IMR-90 (cell line): ENCODE results near the gene ZNF302. TPM values are rescaled to one million over a fixed set of nuclear protein-coding genes. Genes with fewer than 3 reads are reported as not detected.

Source experiments
- ATAC-seq: fragments of 200-7000 bp; cut with Tn5 transposase; 2 replicates; pipeline ENCODE4 v1.9.1; 2020; ENCODE audit warnings: low read depth, mild to moderate bottlenecking, moderate library complexity
- BruUV-seq: library from RNA; stranded (reverse); fragments of 400-500 nt; replicated peaks from 2 replicates; lab custom pipeline; 2021; lab: Mats Ljungman, UMichigan
- CTCF ChIA-PET: fragments of 300-600 bp; formaldehyde crosslinking; extraction: SDS; loops from one replicate; lab custom pipeline; 2021; ENCODE audit warnings: antibody characterized with exemption; lab: Yijun Ruan, JAX
- POLR2A ChIA-PET: fragments of 300-600 bp; sonication (Branson Sonifier 250); formaldehyde crosslinking; loops from one replicate; lab custom pipeline; 2022; ENCODE audit warnings: antibody characterized with exemption; ENCODE audit not compliant: unreplicated experiment; lab: Charles Lee
- DNase-seq: peaks from one replicate; pipeline ENCODE4 v3.0.0; 2013
- H2AFZ ChIP-seq: replicated peaks from 2 replicates; pipeline ENCODE3; 2013; ENCODE audit warnings: low read length, mild to moderate bottlenecking; ENCODE audit not compliant: poor library complexity
- H2AK5ac ChIP-seq: 2 replicates; pipeline ENCODE4 v1.6.1; 2013; ENCODE audit warnings: low read depth, low read length, inconsistent platforms
- H2AK9ac ChIP-seq: replicated peaks from 2 replicates; pipeline ENCODE3; 2013; ENCODE audit warnings: mild to moderate bottlenecking, low read depth, low read length, moderate library complexity; ENCODE audit not compliant: poor library complexity
- H2BK120ac ChIP-seq: 2 replicates; pipeline ENCODE4 v1.6.1; 2013; ENCODE audit warnings: low read depth, low read length, inconsistent platforms
- H2BK15ac ChIP-seq: 3 replicates; pipeline ENCODE4 v1.6.1; 2013; ENCODE audit warnings: low read depth, low read length, inconsistent platforms
- H2BK20ac ChIP-seq: 2 replicates; pipeline ENCODE4 v1.6.1; 2013; ENCODE audit warnings: low read depth, mild to moderate bottlenecking, inconsistent platforms, low read length, moderate library complexity
- H2BK5ac ChIP-seq: 2 replicates; pipeline ENCODE4 v1.6.1; 2013; ENCODE audit warnings: mild to moderate bottlenecking, low read depth, low read length, inconsistent platforms; ENCODE audit not compliant: poor library complexity, severe bottlenecking
- H3K14ac ChIP-seq: replicated peaks from 2 replicates; pipeline ENCODE4 v1.6.1; 2013; ENCODE audit warnings: low read depth, low read length, inconsistent platforms
- H3K18ac ChIP-seq: 2 replicates; pipeline ENCODE4 v1.6.1; 2013; ENCODE audit warnings: low read depth, low read length, control low read depth
- H3K23ac ChIP-seq: 2 replicates; pipeline ENCODE4 v1.6.1; 2013; ENCODE audit warnings: low read depth, low read length, inconsistent platforms
- H3K27ac ChIP-seq: 2 replicates; pipeline ENCODE4 v1.5.1; 2013; ENCODE audit warnings: mild to moderate bottlenecking, control low read depth, low read length; ENCODE audit not compliant: insufficient read depth
- H3K27me3 ChIP-seq: 2 replicates; pipeline ENCODE4 v1.6.1; 2013; ENCODE audit warnings: low read length; ENCODE audit not compliant: control insufficient read depth, insufficient read depth
- H3K36me3 ChIP-seq: 2 replicates; pipeline ENCODE4 v1.6.1; 2013; ENCODE audit warnings: low read length, mixed read lengths; ENCODE audit not compliant: control insufficient read depth, insufficient read depth
- H3K4ac ChIP-seq: 2 replicates; pipeline ENCODE4 v1.6.1; 2013; ENCODE audit warnings: low read depth, low read length, inconsistent platforms
- H3K4me1 ChIP-seq: 2 replicates; pipeline ENCODE4 v1.6.1; 2013; ENCODE audit warnings: low read length, mixed read lengths; ENCODE audit not compliant: control insufficient read depth, insufficient read depth
- H3K4me2 ChIP-seq: 2 replicates; pipeline ENCODE4 v1.6.1; 2013; ENCODE audit warnings: low read depth, mild to moderate bottlenecking, control low read depth, low read length, moderate library complexity
- H3K4me3 ChIP-seq: 2 replicates; pipeline ENCODE4 v1.5.1; 2013; ENCODE audit warnings: low read depth, mild to moderate bottlenecking, control low read depth, low read length, moderate library complexity; ENCODE audit not compliant: insufficient read depth
- H3K56ac ChIP-seq: 2 replicates; pipeline ENCODE4 v1.6.1; 2013; ENCODE audit warnings: low read length, inconsistent platforms; ENCODE audit not compliant: insufficient read depth; ENCODE audit errors: extremely low read depth
- H3K79me1 ChIP-seq, 2 experiments: 2 replicates each; pipeline ENCODE4 v1.6.1; 2013; ENCODE audit warnings: low read length in 2 of 2, inconsistent platforms in 1 of 2, low read depth in 1 of 2
- H3K9ac ChIP-seq: 2 replicates; pipeline ENCODE4 v1.6.1; 2013; ENCODE audit warnings: low read depth, low read length, control low read depth
- H3K9me1 ChIP-seq: 2 replicates; pipeline ENCODE4 v1.6.1; 2013; ENCODE audit warnings: low read length, inconsistent platforms; ENCODE audit not compliant: insufficient read depth
- H3K9me3 ChIP-seq: 2 replicates; pipeline ENCODE4 v1.6.1; 2013; ENCODE audit warnings: low read length; ENCODE audit not compliant: control insufficient read depth, insufficient read depth
- H4K20me1 ChIP-seq: 2 replicates; pipeline ENCODE4 v1.6.1; 2013; ENCODE audit warnings: low read length, inconsistent platforms; ENCODE audit not compliant: insufficient read depth
- H4K5ac ChIP-seq: 2 replicates; pipeline ENCODE4 v1.6.1; 2013; ENCODE audit warnings: mild to moderate bottlenecking, low read depth, low read length, control low read depth
- H4K8ac ChIP-seq, 2 experiments: 2 replicates each; pipeline ENCODE4 v1.6.1; 2013; ENCODE audit warnings: low read depth in 2 of 2, low read length in 2 of 2, control low read depth in 1 of 2, inconsistent platforms in 1 of 2
- H4K91ac ChIP-seq: 2 replicates; pipeline ENCODE4 v1.6.1; 2013; ENCODE audit warnings: low read depth, low read length, inconsistent platforms; ENCODE audit not compliant: insufficient read depth
- CEBPB ChIP-seq: IDR thresholded peaks from 2 replicates; pipeline ENCODE4 v1.6.1; 2012; ENCODE audit warnings: low read depth, low read length, improper control_type of control experiment
- CHD1 ChIP-seq: IDR thresholded peaks from 2 replicates; pipeline ENCODE4 v1.6.1; 2012; ENCODE audit warnings: low read depth, low read length, improper control_type of control experiment
- ELK1 ChIP-seq: fragments of 150-350 bp; IDR thresholded peaks from 2 replicates; pipeline ENCODE4 v1.6.1; 2016; ENCODE audit warnings: low read depth, mild to moderate bottlenecking, low read length, moderate library complexity, borderline replicate concordance
- FOS ChIP-seq: fragments of 150-350 bp; IDR thresholded peaks from 2 replicates; pipeline ENCODE4 v1.6.1; 2016; ENCODE audit warnings: low read depth, low read length
- MAZ ChIP-seq: IDR thresholded peaks from 2 replicates; pipeline ENCODE4 v1.6.1; 2012; ENCODE audit warnings: low read depth, mild to moderate bottlenecking, low read length, improper control_type of control experiment, moderate library complexity, borderline replicate concordance
- MXI1 ChIP-seq: IDR thresholded peaks from 2 replicates; pipeline ENCODE4 v1.6.1; 2012; ENCODE audit warnings: low read depth, mild to moderate bottlenecking, low read length, moderate library complexity, borderline replicate concordance
- POLR2A ChIP-seq: IDR thresholded peaks from 2 replicates; pipeline ENCODE4 v1.6.1; 2012; ENCODE audit warnings: mild to moderate bottlenecking, low read depth, low read length
- RAD21 ChIP-seq: IDR thresholded peaks from 2 replicates; pipeline ENCODE4 v1.6.1; 2012; ENCODE audit warnings: low read length, improper control_type of control experiment
- RCOR1 ChIP-seq: IDR thresholded peaks from 2 replicates; pipeline ENCODE4 v1.6.1; 2012; ENCODE audit warnings: mild to moderate bottlenecking, low read length, improper control_type of control experiment; ENCODE audit not compliant: insufficient replicate concordance
- SMC3 ChIP-seq: fragments of 150-350 bp; IDR thresholded peaks from 2 replicates; pipeline ENCODE4 v1.6.1; 2016; ENCODE audit warnings: low read depth, mild to moderate bottlenecking, antibody characterized with exemption, low read length, moderate library complexity
- WGBS, 2 experiments: methylation state at CpG; one replicate each; pipeline versions ENCODE4 v1.1.5 to v1.1.7; 2013; ENCODE audit warnings: missing lambda C conversion rate in 2 of 2; ENCODE audit not compliant: insufficient read length in 1 of 2; ENCODE audit errors: extremely low coverage in 2 of 2; 5-methylcytosine and 5-hydroxymethylcytosine counted together
- dilution Hi-C: fragments of 300-500 bp; cut with HindIII; formaldehyde crosslinking; loops from one replicate; pipeline ENCODE4 v1.14.3; 2018; ENCODE audit warnings: low sequenced_read_pairs; ENCODE audit not compliant: unreplicated experiment
- in situ Hi-C: fragments of 300-500 bp; cut with MboI; formaldehyde crosslinking; loops from 3 replicates; pipeline ENCODE4 v1.14.3; 2019; ENCODE audit warnings: low sequenced_read_pairs, inconsistent platforms, mixed read lengths
- intact Hi-C: fragments of 100-400 bp; cut with micrococcal nuclease; formaldehyde crosslinking; loops from 2 replicates; pipeline ENCODE4 v1.10.0; 2022
- polyA plus RNA-seq, 3 experiments: library from polyadenylated mRNA; depleted of rRNA; stranded (reverse); fragments of >200 nt; gene quantifications; 2 replicates each; pipeline ENCODE4 v1.2.3, GENCODE V29; 2012; ENCODE audit warnings: low replicate concordance in 1 of 3
- total RNA-seq: library from RNA; depleted of rRNA; stranded (reverse); fragments of >200 nt; gene quantifications from 2 replicates; pipeline ENCODE4 v1.2.3, GENCODE V29; 2012
- TF ChIP-seq, protein P1 (sequence below): conservative IDR thresholded peaks from 2 replicates; pipeline ENCODE4 v1.5.1; 2012; ENCODE audit warnings: mild to moderate bottlenecking, low read depth, low read length, improper control_type of control experiment
- TF ChIP-seq, protein P2 (sequence below): fragments of 150-350 bp; IDR thresholded peaks from 2 replicates; pipeline ENCODE4 v1.6.1; 2017; ENCODE audit warnings: mild to moderate bottlenecking, antibody characterized with exemption, low read length, low read depth

The ZNF302 gene
- total and polyA plus RNA-seq, 2 of the 4 experiments (the other 2 are of a cell fraction), result 9.1 to 9.5 TPM

- H2BK15ac ChIP-seq, result no peak overlapping the region
- no peak overlapping the region for H2AK5ac ChIP-seq
- no peak overlapping the region for H3K4me3 ChIP-seq
- TF ChIP-seq, protein P1, sequence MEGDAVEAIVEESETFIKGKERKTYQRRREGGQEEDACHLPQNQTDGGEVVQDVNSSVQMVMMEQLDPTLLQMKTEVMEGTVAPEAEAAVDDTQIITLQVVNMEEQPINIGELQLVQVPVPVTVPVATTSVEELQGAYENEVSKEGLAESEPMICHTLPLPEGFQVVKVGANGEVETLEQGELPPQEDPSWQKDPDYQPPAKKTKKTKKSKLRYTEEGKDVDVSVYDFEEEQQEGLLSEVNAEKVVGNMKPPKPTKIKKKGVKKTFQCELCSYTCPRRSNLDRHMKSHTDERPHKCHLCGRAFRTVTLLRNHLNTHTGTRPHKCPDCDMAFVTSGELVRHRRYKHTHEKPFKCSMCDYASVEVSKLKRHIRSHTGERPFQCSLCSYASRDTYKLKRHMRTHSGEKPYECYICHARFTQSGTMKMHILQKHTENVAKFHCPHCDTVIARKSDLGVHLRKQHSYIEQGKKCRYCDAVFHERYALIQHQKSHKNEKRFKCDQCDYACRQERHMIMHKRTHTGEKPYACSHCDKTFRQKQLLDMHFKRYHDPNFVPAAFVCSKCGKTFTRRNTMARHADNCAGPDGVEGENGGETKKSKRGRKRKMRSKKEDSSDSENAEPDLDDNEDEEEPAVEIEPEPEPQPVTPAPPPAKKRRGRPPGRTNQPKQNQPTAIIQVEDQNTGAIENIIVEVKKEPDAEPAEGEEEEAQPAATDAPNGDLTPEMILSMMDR, result no peak
- TF ChIP-seq, protein P2, sequence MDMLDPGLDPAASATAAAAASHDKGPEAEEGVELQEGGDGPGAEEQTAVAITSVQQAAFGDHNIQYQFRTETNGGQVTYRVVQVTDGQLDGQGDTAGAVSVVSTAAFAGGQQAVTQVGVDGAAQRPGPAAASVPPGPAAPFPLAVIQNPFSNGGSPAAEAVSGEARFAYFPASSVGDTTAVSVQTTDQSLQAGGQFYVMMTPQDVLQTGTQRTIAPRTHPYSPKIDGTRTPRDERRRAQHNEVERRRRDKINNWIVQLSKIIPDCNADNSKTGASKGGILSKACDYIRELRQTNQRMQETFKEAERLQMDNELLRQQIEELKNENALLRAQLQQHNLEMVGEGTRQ, result no peak
- TF ChIP-seq ELK1 (no peak), RCOR1 (no peak), FOS (no peak), RAD21 (no peak), SMC3 (no peak), MXI1 (no peak), CEBPB (no peak), MAZ (no peak), CHD1 (no peak), POLR2A (no peak)
- H3K4me2 ChIP-seq, result no peak overlapping the region
- no peak overlapping the region for H3K4ac ChIP-seq
- no peak overlapping the region for H3K9ac ChIP-seq
- no peak overlapping the region for H2BK120ac ChIP-seq
- H2AFZ ChIP-seq, result no peak overlapping the region
- no peak overlapping the region for H3K23ac ChIP-seq
- in situ Hi-C loops (no loop called here), dilution Hi-C loops (no loop called here), intact Hi-C loops (no loop called here)
- ATAC-seq (no peak), DNase-seq (no peak)
- no peak overlapping the region for H3K27ac ChIP-seq
- H3K14ac ChIP-seq, result no peak overlapping the region
- H4K91ac ChIP-seq, result no peak overlapping the region
- H3K27me3 ChIP-seq, result no peaks in the 10 kb centered on the region
- H3K9me1 ChIP-seq, result 0 out of 2 replicates have a peak, but pooled peaks cover 3% of the 10 kb centered on the region
- ChIA-PET CTCF (no interaction called here), POLR2A (no interaction called here)
- H2BK5ac ChIP-seq, result no peak overlapping the region
- H3K4me1 ChIP-seq, result peaks cover 3% of the 10 kb centered on the region
- H2BK20ac ChIP-seq, result no peak overlapping the region
- no peak overlapping the region for H4K8ac ChIP-seq
- no peaks in the 10 kb centered on the region for H3K79me1 ChIP-seq
- WGBS, 2 experiments, result no CpG with 5 or more reads among the region's 3 CpGs
- no TSS peak for BruUV-seq
- no peak overlapping the region for H3K56ac ChIP-seq
- H4K20me1 ChIP-seq, result no peaks in the 10 kb centered on the region
- no peak overlapping the region for H3K18ac ChIP-seq
- H3K36me3 ChIP-seq, result no peaks in the 10 kb centered on the region
- H2AK9ac ChIP-seq, result no peak overlapping the region
- H3K9me3 ChIP-seq, result no peaks in the 10 kb centered on the region
- H4K5ac ChIP-seq, result no peak overlapping the region
Observed at GRCh38 chr19:34671972-34672371, 5.5 kb upstream of the ZNF302 start.
